CD4-positive, alpha-beta T cell treated with Interleukin-10 for 1 hour (primary cell): ENCODE results near the gene HOMER3.
"Not testable (repeated sequence)": the region's sequence is repeated elsewhere in the genome, so short reads cannot be mapped to it uniquely, and the experiment has no call there.

Experiments
- DNase-seq: peaks from one replicate; pipeline ENCODE4 v3.0.0-alpha.2; 2020

HOMER3 gene

GRCh38 chr19:18922228-18922985 is 18.6 kb downstream of the HOMER3 start:
- DNase-seq: no peak

GRCh38 chr19:18921593-18921992 is 19.4 kb downstream of the HOMER3 start:
- no peak for DNase-seq

- no peak for DNase-seq
Measured at GRCh38 chr19:18920400-18920799, 20.6 kb downstream of the HOMER3 start.

GRCh38 chr19:18919900-18920214 is 21.2 kb downstream of the HOMER3 start:
- no peak for DNase-seq

GRCh38 chr19:18919086-18919899 is 21.7 kb downstream of the HOMER3 start, which contains the start of the genes COPE and DDX49:
COPE (minus strand) TSS chr19:18919387; CDS start chr19:18919348, 39 bp downstream.
DDX49 (plus strand) TSS chr19:18919715; CDS start chr19:18919742, 27 bp downstream.
- peak; percentile 99 for DNase-seq

- DNase-seq: not testable (repeated sequence)
Measured at GRCh38 chr19:18917593-18917992, 23.4 kb downstream of the HOMER3 start.

- peak; percentile 45 for DNase-seq
Measured at GRCh38 chr19:18915639-18916038, 25.4 kb downstream of the HOMER3 start.

- DNase-seq: no peak
Measured at GRCh38 chr19:18913466-18913865, 27.6 kb downstream of the HOMER3 start.

- DNase-seq: no peak
Measured at GRCh38 chr19:18912933-18913332, 28.1 kb downstream of the HOMER3 start.

GRCh38 chr19:18910801-18911436 is 30.1 kb downstream of the HOMER3 start:
- DNase-seq: no peak

GRCh38 chr19:18910010-18910409 is 31.0 kb downstream of the HOMER3 start:
- no peak for DNase-seq

- no peak for DNase-seq
Measured at GRCh38 chr19:18908917-18909619, 31.9 kb downstream of the HOMER3 start.

GRCh38 chr19:18906605-18907519 is 34.2 kb downstream of the HOMER3 start:
- no peak for DNase-seq

- no peak for DNase-seq
Measured at GRCh38 chr19:18905513-18906236, 35.3 kb downstream of the HOMER3 start.

- DNase-seq: no peak
Measured at GRCh38 chr19:18905058-18905456, 36.0 kb downstream of the HOMER3 start.

GRCh38 chr19:18904334-18905057 is 36.5 kb downstream of the HOMER3 start:
- no peak for DNase-seq

GRCh38 chr19:18903156-18904037 is 37.6 kb downstream of the HOMER3 start:
- no peak for DNase-seq

GRCh38 chr19:18902519-18902918 is 38.5 kb downstream of the HOMER3 start:
- DNase-seq: not testable (repeated sequence)

- DNase-seq: no peak
Measured at GRCh38 chr19:18901491-18901890, 39.5 kb downstream of the HOMER3 start.
